ENCODE measurements around the gene PHF24.

- 0 out of 2 replicates have a peak, but pooled peaks have one; percentile 8 for TF ChIP-seq CTCF (conservative IDR thresholded peaks at IDR 0.05; ENCODE audit: low read depth, low read length)
- no peak for TF ChIP-seq MXI1 (IDR thresholded peaks at IDR 0.05; ENCODE audit: borderline replicate concordance, low read depth, low read length)
- TF ChIP-seq POLR2A (IDR thresholded peaks at IDR 0.05; ENCODE audit: low read depth, low read length), result no peak
- no peak for TF ChIP-seq RAD21 (IDR thresholded peaks at IDR 0.05; ENCODE audit: low read length)
- no peak for TF ChIP-seq FOS (IDR thresholded peaks at IDR 0.05; ENCODE audit: low read depth, low read length)
- no peak for TF ChIP-seq RCOR1 (IDR thresholded peaks at IDR 0.05; ENCODE audit: insufficient replicate concordance, low read length)
These were observed at the start of gene PHF24 for GRCh38 chr9:34957492-34958410.
